Uterus (tissue), 2 donors: Measurements from ENCODE around the gene UBXN2A.

ENCODE experiments used
- CTCF ChIP-seq, 4 experiments: fragments of 200-600 bp in 2 of 4; fragments of 450-650 bp in 2 of 4; sonication (generic) in 2 of 4; IDR thresholded peaks; one replicate each; pipeline ENCODE4 v1.5.1; 2016 to 2019; ENCODE audit warnings: antibody characterized with exemption in 4 of 4, mild to moderate bottlenecking in 2 of 4, moderate library complexity in 1 of 4
- POLR2A ChIP-seq, 2 donors: fragments of 450-650 bp; IDR thresholded peaks; one replicate each; pipeline ENCODE4 v1.6.1; 2016; ENCODE audit warnings: antibody characterized with exemption in 2 of 2, mild to moderate bottlenecking in 1 of 2, moderate library complexity in 1 of 2

- TF ChIP-seq CTCF (IDR thresholded peaks at IDR 0.05) (no peak), POLR2A (IDR thresholded peaks at IDR 0.05) (no peak)
These were observed 111.6 kb downstream of the UBXN2A start for GRCh38 chr2:24051833-24052232.
